ENCODE data around the gene EFHC1. TPM values are rescaled to one million over a fixed set of nuclear protein-coding genes. Genes with fewer than 3 reads are reported as not detected.
"Not testable (repeated sequence)": the region's sequence is repeated elsewhere in the genome, so short reads cannot be mapped to it uniquely, and the experiment has no call there.

The EFHC1 gene
- total and polyA plus RNA-seq, 8 donors: 7.2 to 54.3 (median 35.5) TPM

GRCh38 chr6:52435345-52435744 is 15.2 kb downstream of the EFHC1 start:
- 35 to 57% (median 48%) methylated on average over 1 of the region's 1 CpG for WGBS, 5 donors
- H3K4me1 ChIP-seq: no peaks in the 10 kb centered on the region
- no peak for DNase-seq

GRCh38 chr6:52438926-52439325 is 18.8 kb downstream of the EFHC1 start:
- peaks cover 0 to 35% (median 28%) of the 10 kb centered on the region in 4 donors for H3K36me3 ChIP-seq
- H3K27ac ChIP-seq: no peak overlapping the region
- TF ChIP-seq POLR2AphosphoS5 (IDR thresholded peaks at IDR 0.05): no peak
- TF ChIP-seq CTCF (IDR thresholded peaks at IDR 0.05): no peak
- TF ChIP-seq EP300 (IDR thresholded peaks at IDR 0.05): no peak
- TF ChIP-seq POLR2A (IDR thresholded peaks at IDR 0.05): no peak
- no peak overlapping the region for H3K4me3 ChIP-seq
- no peak for DNase-seq
- WGBS, 5 donors: 81 to 92% (median 87%) methylated on average over 2 of the region's 2 CpGs
- no peaks in the 10 kb centered on the region for H3K9me3 ChIP-seq
- no peaks in the 10 kb centered on the region for H3K27me3 ChIP-seq
- intact Hi-C loops (cut with DNase I; ENCODE audit: low total_unique reads): no loop called here
- no peaks in the 10 kb centered on the region for H3K4me1 ChIP-seq

More at GRCh38 chr6:52435345-52435744, 15.2 kb downstream of the EFHC1 start:
- Histone ChIP-seq H3K9me3 (no peaks in the 10 kb centered on the region), H3K27me3 (no peaks in the 10 kb centered on the region), H3K27ac (no peak overlapping the region), H3K36me3 (peaks cover 0 to 32% (median 24%) of the 10 kb centered on the region in 4 donors), H3K4me3 (no peak overlapping the region)
- TF ChIP-seq EP300 (IDR thresholded peaks at IDR 0.05) (no peak), POLR2A (IDR thresholded peaks at IDR 0.05) (no peak), CTCF (IDR thresholded peaks at IDR 0.05) (no peak), POLR2AphosphoS5 (IDR thresholded peaks at IDR 0.05) (no peak)
- intact Hi-C loops (cut with DNase I; ENCODE audit: low total_unique reads): no loop called here

- intact Hi-C loops (cut with DNase I; ENCODE audit: low total_unique reads): no loop called here
- no peak overlapping the region for H3K4me3 ChIP-seq
- H3K27ac ChIP-seq: peak overlapping the region in 2 of 5 donors; percentile 14 to 36
- 45 to 94% (median 76%) methylated on average over 2 of the region's 2 CpGs for WGBS, 5 donors
- peak in 1 of 2 donors; percentile 66 for DNase-seq
- peaks cover 0 to 14% (median 6%) of the 10 kb centered on the region in 4 donors for H3K9me3 ChIP-seq
- H3K27me3 ChIP-seq: no peaks in the 10 kb centered on the region
- H3K4me1 ChIP-seq: peaks cover 0 to 4% (median 0%) of the 10 kb centered on the region in 4 donors
- TF ChIP-seq CTCF (IDR thresholded peaks at IDR 0.05) (no peak), POLR2AphosphoS5 (IDR thresholded peaks at IDR 0.05) (peak in 1 of 3 donors; percentile 14)
- peaks cover 0 to 14% (median 10%) of the 10 kb centered on the region in 4 donors for H3K36me3 ChIP-seq
Observed at GRCh38 chr6:52454556-52454955, 34.4 kb downstream of the EFHC1 start.

- peak in 1 of 2 donors; percentile 9 for DNase-seq
- H3K4me1 ChIP-seq: peaks cover 0 to 4% (median 0%) of the 10 kb centered on the region in 4 donors
Observed at GRCh38 chr6:52457096-52457495, 37.0 kb downstream of the EFHC1 start.

GRCh38 chr6:52461194-52461593 is 41.1 kb downstream of the EFHC1 start:
- DNase-seq; intact Hi-C loops (cut with DNase I; ENCODE audit: low total_unique reads); H3K4me3 ChIP-seq; H3K27me3 ChIP-seq; H3K4me1 ChIP-seq; H3K36me3 ChIP-seq; H3K27ac ChIP-seq; H3K9me3 ChIP-seq: not testable (repeated sequence)
- 85 to 94% (median 88%) methylated on average over 2 of the region's 2 CpGs for WGBS, 5 donors

More at GRCh38 chr6:52457096-52457495, 37.0 kb downstream of the EFHC1 start:
- intact Hi-C loops (cut with DNase I; ENCODE audit: low total_unique reads): no loop called here
- no peaks in the 10 kb centered on the region for H3K27me3 ChIP-seq
- H3K27ac ChIP-seq: no peak overlapping the region
- H3K4me3 ChIP-seq: no peak overlapping the region
- 69 to 84% (median 83%) methylated on average over 2 of the region's 2 CpGs for WGBS, 5 donors
- TF ChIP-seq POLR2AphosphoS5 (IDR thresholded peaks at IDR 0.05) (no peak), POLR2A (IDR thresholded peaks at IDR 0.05) (no peak), EP300 (IDR thresholded peaks at IDR 0.05) (no peak), CTCF (IDR thresholded peaks at IDR 0.05) (no peak)
- H3K9me3 ChIP-seq: no peaks in the 10 kb centered on the region
- H3K36me3 ChIP-seq: peaks cover 0 to 14% (median 10%) of the 10 kb centered on the region in 4 donors
